A673 (cell line): ENCODE measurements around the gene KCNMA1. TPM values are rescaled to one million over a fixed set of nuclear protein-coding genes. Genes with fewer than 3 reads are reported as not detected.

Source experiments
- BruUV-seq: library from RNA; stranded (reverse); fragments of 400-500 nt; replicated peaks from 2 replicates; lab custom pipeline; 2021; lab: Mats Ljungman, UMichigan
- CTCF ChIA-PET: fragments of 300-600 bp; sonication (Branson Sonifier 250); formaldehyde crosslinking; loops from one replicate; lab custom pipeline; 2022; ENCODE audit warnings: antibody characterized with exemption; lab: Charles Lee
- POLR2A ChIA-PET: fragments of 300-600 bp; sonication (Branson Sonifier 250); formaldehyde crosslinking; loops from one replicate; lab custom pipeline; 2022; ENCODE audit warnings: antibody characterized with exemption; ENCODE audit not compliant: low non-redundant PET; lab: Charles Lee
- DNase-seq: peaks from one replicate; pipeline ENCODE4 v3.0.0-alpha.2; 2015; ENCODE audit warnings: low spot score
- H3K27ac ChIP-seq: fragments of 200-600 bp; sonication (generic); 2 replicates; pipeline ENCODE4 v1.5.1; 2016; ENCODE audit warnings: mixed run types, low read depth, mild to moderate bottlenecking, mixed read lengths, antibody characterized with exemption, low read length; ENCODE audit not compliant: poor library complexity, severe bottlenecking
- H3K27me3 ChIP-seq: fragments of 200-600 bp; sonication (generic); replicated peaks from 2 replicates; pipeline ENCODE4 v1.6.1; 2017; ENCODE audit warnings: mixed run types, low read depth, mild to moderate bottlenecking, mixed read lengths, antibody characterized with exemption, low read length; ENCODE audit not compliant: insufficient read depth, poor library complexity
- H3K36me3 ChIP-seq: fragments of 200-600 bp; sonication (generic); 2 replicates; pipeline ENCODE4 v1.6.1; 2016; ENCODE audit warnings: mixed run types, mild to moderate bottlenecking, mixed read lengths, antibody characterized with exemption, low read length; ENCODE audit not compliant: insufficient read depth, poor library complexity, severe bottlenecking
- H3K4me1 ChIP-seq: fragments of 200-600 bp; sonication (generic); 2 replicates; pipeline ENCODE4 v1.6.1; 2017; ENCODE audit warnings: mixed run types, mild to moderate bottlenecking, mixed read lengths, antibody characterized with exemption, low read length; ENCODE audit not compliant: insufficient read depth, poor library complexity, severe bottlenecking
- H3K4me3 ChIP-seq: fragments of 200-600 bp; sonication (generic); 2 replicates; pipeline ENCODE4 v1.5.1; 2016; ENCODE audit warnings: low read depth, mixed run types, mild to moderate bottlenecking, mixed read lengths, low read length; ENCODE audit not compliant: poor library complexity, severe bottlenecking
- H3K9me3 ChIP-seq: fragments of 200-600 bp; sonication (generic); 2 replicates; pipeline ENCODE4 v1.6.1; 2016; ENCODE audit warnings: mixed run types, low read depth, mild to moderate bottlenecking, mixed read lengths, antibody characterized with exemption, low read length; ENCODE audit not compliant: poor library complexity, severe bottlenecking
- EZH2 ChIP-seq: fragments of 200-600 bp; sonication (generic); IDR thresholded peaks from 2 replicates; pipeline ENCODE4 v1.6.1; 2017; ENCODE audit warnings: borderline replicate concordance, low read depth, mild to moderate bottlenecking, mixed read lengths, antibody characterized with exemption, low read length; ENCODE audit not compliant: poor library complexity, severe bottlenecking
- intact Hi-C: fragments of 100-400 bp; cut with micrococcal nuclease; formaldehyde crosslinking; loops from one replicate; pipeline ENCODE4 v1.10.0; 2022; ENCODE audit not compliant: unreplicated experiment
- total RNA-seq: library from RNA; stranded (reverse); gene quantifications from 2 replicates; pipeline ENCODE4 v1.2.3, GENCODE V29; 2021
- TF ChIP-seq, protein P1 (sequence below): fragments of 300-800, 200-600 bp; sonication (generic); conservative IDR thresholded peaks from 2 replicates; pipeline ENCODE4 v1.5.1; 2017; ENCODE audit warnings: low read depth, mild to moderate bottlenecking, antibody characterized with exemption, low read length, moderate library complexity, mixed read lengths

The KCNMA1 gene
- total RNA-seq, 1 experiment from 2014 or later = 0.84 TPM

- Histone ChIP-seq H3K4me3 (no peak overlapping the region), H3K36me3 (no peaks in the 10 kb centered on the region), H3K27me3 (peaks cover 7% of the 10 kb centered on the region), H3K4me1 (no peaks in the 10 kb centered on the region), H3K27ac (no peak overlapping the region), H3K9me3 (no peaks in the 10 kb centered on the region)
- DNase-seq = no peak
- TF ChIP-seq, protein P1, sequence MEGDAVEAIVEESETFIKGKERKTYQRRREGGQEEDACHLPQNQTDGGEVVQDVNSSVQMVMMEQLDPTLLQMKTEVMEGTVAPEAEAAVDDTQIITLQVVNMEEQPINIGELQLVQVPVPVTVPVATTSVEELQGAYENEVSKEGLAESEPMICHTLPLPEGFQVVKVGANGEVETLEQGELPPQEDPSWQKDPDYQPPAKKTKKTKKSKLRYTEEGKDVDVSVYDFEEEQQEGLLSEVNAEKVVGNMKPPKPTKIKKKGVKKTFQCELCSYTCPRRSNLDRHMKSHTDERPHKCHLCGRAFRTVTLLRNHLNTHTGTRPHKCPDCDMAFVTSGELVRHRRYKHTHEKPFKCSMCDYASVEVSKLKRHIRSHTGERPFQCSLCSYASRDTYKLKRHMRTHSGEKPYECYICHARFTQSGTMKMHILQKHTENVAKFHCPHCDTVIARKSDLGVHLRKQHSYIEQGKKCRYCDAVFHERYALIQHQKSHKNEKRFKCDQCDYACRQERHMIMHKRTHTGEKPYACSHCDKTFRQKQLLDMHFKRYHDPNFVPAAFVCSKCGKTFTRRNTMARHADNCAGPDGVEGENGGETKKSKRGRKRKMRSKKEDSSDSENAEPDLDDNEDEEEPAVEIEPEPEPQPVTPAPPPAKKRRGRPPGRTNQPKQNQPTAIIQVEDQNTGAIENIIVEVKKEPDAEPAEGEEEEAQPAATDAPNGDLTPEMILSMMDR = no peak
- no peak for TF ChIP-seq EZH2
- CTCF ChIA-PET = no interaction called here
- no TSS peak for BruUV-seq
- intact Hi-C loops = no loop called here
- POLR2A ChIA-PET = no interaction called here
Measured at GRCh38 chr10:77220150-77220549, 417.5 kb downstream of the KCNMA1 start.

GRCh38 chr10:77219046-77219445 is 418.6 kb downstream of the KCNMA1 start:
- Histone ChIP-seq H3K4me3 (no peak overlapping the region), H3K27me3 (peaks cover 7% of the 10 kb centered on the region), H3K4me1 (no peaks in the 10 kb centered on the region), H3K27ac (no peak overlapping the region), H3K9me3 (no peaks in the 10 kb centered on the region), H3K36me3 (no peaks in the 10 kb centered on the region)
- DNase-seq = no peak
- intact Hi-C loops = no loop called here
- POLR2A ChIA-PET = no interaction called here
- CTCF ChIA-PET = no interaction called here
- BruUV-seq = no TSS peak
- no peak for TF ChIP-seq EZH2
- TF ChIP-seq, protein P1 = no peak

- no TSS peak for BruUV-seq
- ChIA-PET CTCF (no interaction called here), POLR2A (no interaction called here)
- intact Hi-C loops = no loop called here
- Histone ChIP-seq H3K36me3 (no peaks in the 10 kb centered on the region), H3K4me1 (no peaks in the 10 kb centered on the region), H3K4me3 (no peak overlapping the region), H3K27ac (no peak overlapping the region), H3K9me3 (peaks cover 5% of the 10 kb centered on the region), H3K27me3 (peaks cover 21% of the 10 kb centered on the region)
- no peak for DNase-seq
- TF ChIP-seq, protein P1 = no peak
- TF ChIP-seq EZH2 = no peak
Measured at GRCh38 chr10:77214799-77215198, 422.8 kb downstream of the KCNMA1 start.
